Tibial artery (tissue), 4 donors: ENCODE results near the gene SND1.

Experiments used
- DNase-seq, 2 donors: peaks; one replicate each; pipeline ENCODE4 v3.0.0-alpha.2; 2019
- H3K27ac ChIP-seq, 2 donors: fragments of 200-600 bp; sonication (generic) in 1 of 2; 1 replicate in 1 of 2; 2 replicates in 1 of 2; pipeline ENCODE4 v1.5.1; 2018 to 2019; ENCODE audit warnings: mild to moderate bottlenecking in 1 of 2
- H3K27me3 ChIP-seq, 2 donors: fragments of 200-600 bp; sonication (generic) in 1 of 2; one replicate each; pipeline versions ENCODE4 v1.5.1 to v1.6.0; 2016 to 2019
- H3K36me3 ChIP-seq, 3 donors: fragments of 200-600 bp; sonication (generic) in 2 of 3; one replicate each; pipeline ENCODE4 v1.5.1; 2016 to 2019; ENCODE audit warnings: mild to moderate bottlenecking in 2 of 3
- H3K4me1 ChIP-seq, 4 donors: fragments of 200-600 bp; sonication (generic) in 2 of 4; 1 replicate in 3 of 4; 2 replicates in 1 of 4; pipeline ENCODE4 v1.5.1; 2016 to 2019
- H3K4me3 ChIP-seq, 2 donors: fragments of 200-600 bp; sonication (generic) in 1 of 2; 1 replicate in 1 of 2; 2 replicates in 1 of 2; pipeline ENCODE4 v1.5.1; 2018 to 2019; ENCODE audit warnings: mild to moderate bottlenecking in 2 of 2
- H3K9me3 ChIP-seq, 3 donors: fragments of 200-600 bp; sonication (generic) in 1 of 3; one replicate each; pipeline ENCODE4 v1.5.1; 2016 to 2019
- CTCF ChIP-seq, 2 experiments: fragments of 200-600 bp in 1 of 2; fragments of 450-650 bp in 1 of 2; IDR thresholded peaks; one replicate each; pipeline ENCODE4 v1.5.1; 2017 to 2019; ENCODE audit warnings: antibody characterized with exemption in 2 of 2, mild to moderate bottlenecking in 1 of 2, moderate library complexity in 1 of 2
- intact Hi-C: fragments of 100-400 bp; cut with DNase I; formaldehyde crosslinking; loops from one replicate; pipeline ENCODE4 v1.15.0; 2023; ENCODE audit warnings: low total_unique reads

Gene SND1

GRCh38 chr7:127821146-127821545 lies 169.2 kb downstream of the SND1 start:
- H3K9me3 ChIP-seq = no peaks in the 10 kb centered on the region
- H3K4me3 ChIP-seq = no peak overlapping the region
- H3K27ac ChIP-seq = no peak overlapping the region
- no peak for DNase-seq
- H3K4me1 ChIP-seq = peaks cover 0 to 6% (median 0%) of the 10 kb centered on the region in 4 donors
- H3K36me3 ChIP-seq = no peaks in the 10 kb centered on the region
- TF ChIP-seq CTCF (IDR thresholded peaks at IDR 0.05) = no peak
- H3K27me3 ChIP-seq = no peaks in the 10 kb centered on the region
- intact Hi-C loops = no loop called here

GRCh38 chr7:127822822-127823508 lies 171.0 kb downstream of the SND1 start:
- H3K27ac ChIP-seq = no peak overlapping the region
- H3K9me3 ChIP-seq = no peaks in the 10 kb centered on the region
- H3K36me3 ChIP-seq = no peaks in the 10 kb centered on the region
- H3K4me3 ChIP-seq = no peak overlapping the region
- H3K4me1 ChIP-seq = peaks cover 0 to 6% (median 0%) of the 10 kb centered on the region in 4 donors
- H3K27me3 ChIP-seq = no peaks in the 10 kb centered on the region
- DNase-seq = no peak
- no peak for TF ChIP-seq CTCF (IDR thresholded peaks at IDR 0.05)
- intact Hi-C loops = no loop called here

GRCh38 chr7:127824682-127825081 lies 172.7 kb downstream of the SND1 start:
- no peak for DNase-seq
- intact Hi-C loops = loop anchor here (5.0 kb wide), 1 partner anchor 308 kb away; no protein-coding TSS in a partner anchor
- H3K27ac ChIP-seq = no peak overlapping the region
- TF ChIP-seq CTCF (IDR thresholded peaks at IDR 0.05) = no peak
- H3K9me3 ChIP-seq = no peaks in the 10 kb centered on the region
- no peak overlapping the region for H3K4me3 ChIP-seq
- H3K36me3 ChIP-seq = no peaks in the 10 kb centered on the region
- H3K4me1 ChIP-seq = peaks cover 0 to 6% (median 0%) of the 10 kb centered on the region in 4 donors
- no peaks in the 10 kb centered on the region for H3K27me3 ChIP-seq

- H3K36me3 ChIP-seq = no peaks in the 10 kb centered on the region
- H3K9me3 ChIP-seq = no peaks in the 10 kb centered on the region
- H3K4me3 ChIP-seq = no peak overlapping the region
- no peak for DNase-seq
- intact Hi-C loops = loop anchor here (5.0 kb wide), 1 partner anchor 303 kb away; no protein-coding TSS in a partner anchor
- H3K27ac ChIP-seq = no peak overlapping the region
- H3K27me3 ChIP-seq = no peaks in the 10 kb centered on the region
- no peak for TF ChIP-seq CTCF (IDR thresholded peaks at IDR 0.05)
- no peaks in the 10 kb centered on the region for H3K4me1 ChIP-seq
Measured at GRCh38 chr7:127828843-127829500, 177.0 kb downstream of the SND1 start.

- no peak for DNase-seq
- Histone ChIP-seq H3K4me1 (no peaks in the 10 kb centered on the region), H3K9me3 (no peaks in the 10 kb centered on the region), H3K27ac (no peak overlapping the region), H3K27me3 (no peaks in the 10 kb centered on the region), H3K36me3 (no peaks in the 10 kb centered on the region), H3K4me3 (no peak overlapping the region)
- intact Hi-C loops = no loop called here
- no peak for TF ChIP-seq CTCF (IDR thresholded peaks at IDR 0.05)
Measured at GRCh38 chr7:127831318-127832219, 179.6 kb downstream of the SND1 start.
